HG03354 (cell line): ENCODE data around the gene GRHPR.
A peak's percentile ranks its signal among the peaks of the same experiment; 100 is the strongest.

Source experiments
- ATAC-seq: cut with Tn5 transposase; IDR thresholded peaks from one replicate; pipeline ENCODE4 v1.9.1; 2021; ENCODE audit warnings: mild to moderate bottlenecking; ENCODE audit not compliant: unreplicated experiment, poor library complexity, severe bottlenecking

GRHPR gene

GRCh38 chr9:37422289-37423104 is at the start of gene GRHPR:
TSS of gene GRHPR (plus strand) at chr9:37422696. CDS start at chr9:37422751, 55 bp downstream.
- ATAC-seq = peak; percentile 95

GRCh38 chr9:37372839-37373238 is 49.7 kb upstream of the GRHPR start:
- no peak for ATAC-seq

- ATAC-seq = no peak
Observed at GRCh38 chr9:37373621-37374020, 48.9 kb upstream of the GRHPR start.

- ATAC-seq = peak; percentile 47
Observed at GRCh38 chr9:37374892-37375291, 47.6 kb upstream of the GRHPR start.

- ATAC-seq = no peak
Observed at GRCh38 chr9:37377688-37378612, 44.5 kb upstream of the GRHPR start.

- no peak for ATAC-seq
Observed at GRCh38 chr9:37378613-37379004, 43.9 kb upstream of the GRHPR start.

GRCh38 chr9:37379835-37380234 is 42.7 kb upstream of the GRHPR start:
- no peak for ATAC-seq

- no peak for ATAC-seq
Observed at GRCh38 chr9:37380570-37380969, 41.9 kb upstream of the GRHPR start.

- ATAC-seq = no peak
Observed at GRCh38 chr9:37381094-37381741, 41.3 kb upstream of the GRHPR start.

- peak; percentile 38 for ATAC-seq
Observed at GRCh38 chr9:37382161-37382981, 40.1 kb upstream of the GRHPR start.

GRCh38 chr9:37382982-37383357 is 39.5 kb upstream of the GRHPR start:
- ATAC-seq = peak; percentile 17

GRCh38 chr9:37383393-37383792 is 39.1 kb upstream of the GRHPR start:
- ATAC-seq = no peak

- ATAC-seq = no peak
Observed at GRCh38 chr9:37383876-37384746, 38.4 kb upstream of the GRHPR start.

- no peak for ATAC-seq
Observed at GRCh38 chr9:37385286-37385685, 37.2 kb upstream of the GRHPR start.

- ATAC-seq = no peak
Observed at GRCh38 chr9:37386988-37387387, 35.5 kb upstream of the GRHPR start.

- peak; percentile 87 for ATAC-seq
Observed at GRCh38 chr9:37390759-37391158, 31.7 kb upstream of the GRHPR start.

- no peak for ATAC-seq
Observed at GRCh38 chr9:37392272-37392671, 30.2 kb upstream of the GRHPR start.

- no peak for ATAC-seq
Observed at GRCh38 chr9:37395229-37395628, 27.3 kb upstream of the GRHPR start.

GRCh38 chr9:37395663-37396062 is 26.8 kb upstream of the GRHPR start:
- no peak for ATAC-seq
